Stomach (tissue), 9 donors: ENCODE results near the gene CA5A. TPM values are rescaled to one million over a fixed set of nuclear protein-coding genes. Genes with fewer than 3 reads are reported as not detected.

Experiments used
- DNase-seq, 2 donors: peaks; one replicate each; pipeline versions ENCODE4 v3.0.0 to v3.0.0-alpha.2; 2013 to 2019
- H3K27ac ChIP-seq, 5 donors: fragments of 200-600 bp in 4 of 5; sonication (generic) in 4 of 5; one replicate each; pipeline ENCODE4 v1.5.1; 2013 to 2019; ENCODE audit warnings: mild to moderate bottlenecking in 1 of 5, moderate library complexity in 1 of 5
- H3K27me3 ChIP-seq, 3 donors: fragments of 200-600 bp; sonication (generic); one replicate each; pipeline ENCODE4 v1.5.1; 2017 to 2019; ENCODE audit warnings: mixed run types in 1 of 3
- H3K36me3 ChIP-seq, 4 donors: fragments of 200-600 bp; sonication (generic); 1 replicate in 3 of 4; 2 replicates in 1 of 4; pipeline ENCODE4 v1.5.1; 2016 to 2019
- H3K4me1 ChIP-seq, 4 donors: fragments of 200-600 bp; sonication (generic); one replicate each; pipeline ENCODE4 v1.5.1; 2016 to 2019
- H3K4me3 ChIP-seq, 4 donors: fragments of 200-600 bp; sonication (generic) in 3 of 4; one replicate each; pipeline ENCODE4 v1.5.1; 2016 to 2019; ENCODE audit warnings: mild to moderate bottlenecking in 1 of 4
- H3K9me3 ChIP-seq, 4 donors: fragments of 200-600 bp; sonication (generic); one replicate each; pipeline ENCODE4 v1.5.1; 2016 to 2019
- CTCF ChIP-seq, 7 experiments: fragments of 450-650 bp in 4 of 7; fragments of 200-600 bp in 3 of 7; sonication (generic) in 3 of 7; IDR thresholded peaks; one replicate each; pipeline ENCODE4 v1.5.1; 2016 to 2019; ENCODE audit warnings: antibody characterized with exemption in 7 of 7, control low read depth in 2 of 7, mild to moderate bottlenecking in 1 of 7
- EP300 ChIP-seq: sonication (generic); formaldehyde crosslinking; IDR thresholded peaks from one replicate; pipeline ENCODE4 v1.6.1; 2017; ENCODE audit warnings: antibody characterized with exemption
- POLR2A ChIP-seq, 4 donors: fragments of 450-650 bp; IDR thresholded peaks; one replicate each; pipeline ENCODE4 v1.6.1; 2016; ENCODE audit warnings: antibody characterized with exemption in 4 of 4, control low read depth in 2 of 4, mild to moderate bottlenecking in 1 of 4, moderate library complexity in 1 of 4
- POLR2AphosphoS5 ChIP-seq, 3 donors: sonication (generic); formaldehyde crosslinking; IDR thresholded peaks; one replicate each; pipeline ENCODE4 v1.6.1; 2016; ENCODE audit warnings: antibody characterized with exemption in 3 of 3
- WGBS, 5 donors: extraction: QIAGEN DNeasy Blood & Tissue Kit in 3 of 5; methylation state at CpG; one replicate each; pipeline versions ENCODE4 v1.1.5 to v1.1.7; 2013 to 2018; 5-methylcytosine and 5-hydroxymethylcytosine counted together
- intact Hi-C: fragments of 100-400 bp; cut with DNase I; formaldehyde crosslinking; loops from one replicate; pipeline ENCODE4 v1.15.1; 2023; ENCODE audit warnings: low total_unique reads
- polyA plus RNA-seq, 3 donors: library from polyadenylated mRNA; stranded (reverse); fragments of 200-250 nt; gene quantifications; one replicate each; pipeline ENCODE4 v1.2.3, GENCODE V29; 2013
- total RNA-seq, 5 donors: library from RNA; depleted of rRNA; stranded (reverse); fragments of >200 nt; gene quantifications; one replicate each; pipeline versions ENCODE4 v1.1.0 to v1.2.3, GENCODE V29; 2014 to 2016
- donor health status: healthy with polysubstance abuse.
- donor health status: Bipolar disorder and iron deficiency.
- donor health status: healthy.

The CA5A gene
- total and polyA plus RNA-seq, 8 donors, result not detected

- Histone ChIP-seq H3K27ac (peak overlapping the region in 4 of 5 donors; percentile 92 to 97 (median 95)), H3K36me3 (peaks cover 0 to 21% (median 12%) of the 10 kb centered on the region in 4 donors), H3K9me3 (no peaks in the 10 kb centered on the region), H3K4me3 (peak overlapping the region in 2 of 4 donors; percentile 70 to 91), H3K4me1 (peaks cover 36 to 71% (median 59%) of the 10 kb centered on the region in 4 donors), H3K27me3 (no peaks in the 10 kb centered on the region)
- WGBS, 5 donors, result 88 to 95% (median 92%) methylated on average over 16 of the region's 16 CpGs
- no peak for DNase-seq
- TF ChIP-seq CTCF (IDR thresholded peaks at IDR 0.05) (no peak), EP300 (no peak), POLR2A (IDR thresholded peaks at IDR 0.05) (no peak), POLR2AphosphoS5 (IDR thresholded peaks at IDR 0.05) (no peak)
- intact Hi-C loops, result no loop called here
Observed at GRCh38 chr16:87952751-87953150, 16.4 kb upstream of the CA5A start.

GRCh38 chr16:87951552-87952538 is 15.5 kb upstream of the CA5A start:
- intact Hi-C loops, result no loop called here
- Histone ChIP-seq H3K27ac (peak overlapping the region; percentile 92 to 97 (median 95)), H3K4me1 (peaks cover 36 to 63% (median 55%) of the 10 kb centered on the region in 4 donors), H3K36me3 (peaks cover 0 to 12% (median 5%) of the 10 kb centered on the region in 4 donors), H3K9me3 (no peaks in the 10 kb centered on the region), H3K4me3 (peak overlapping the region; percentile 70 to 98 (median 84)), H3K27me3 (no peaks in the 10 kb centered on the region)
- WGBS, 5 donors, result 1 to 6% (median 2%) methylated on average over 22 to 72 of the region's 82 CpGs
- no peak for TF ChIP-seq EP300
- TF ChIP-seq POLR2AphosphoS5 (IDR thresholded peaks at IDR 0.05), result no peak
- TF ChIP-seq CTCF (IDR thresholded peaks at IDR 0.05), result no peak
- TF ChIP-seq POLR2A (IDR thresholded peaks at IDR 0.05), result no peak
- DNase-seq, result peak in 1 of 2 donors; percentile 64

- H3K36me3 ChIP-seq, result peaks cover 0 to 10% (median 4%) of the 10 kb centered on the region in 4 donors
- TF ChIP-seq EP300 (peak; percentile 29), CTCF (IDR thresholded peaks at IDR 0.05) (peak in 4 of 7 experiments; percentile 15 to 66 (median 51)), POLR2AphosphoS5 (IDR thresholded peaks at IDR 0.05) (peak; percentile 51 to 90 (median 81)), POLR2A (IDR thresholded peaks at IDR 0.05) (no peak)
- no peaks in the 10 kb centered on the region for H3K9me3 ChIP-seq
- H3K27me3 ChIP-seq, result no peaks in the 10 kb centered on the region
- H3K4me3 ChIP-seq, result peak within 1 kb of the TSS; percentile 70 to 98 (median 84)
- intact Hi-C loops, result no loop called here
- DNase-seq, result peak; percentile 98 to 99
- H3K4me1 ChIP-seq, result peaks cover 33 to 56% (median 47%) of the 10 kb centered on the region in 4 donors
- H3K27ac ChIP-seq, result peak within 1 kb of the TSS; percentile 92 to 97 (median 95)
- 0 to 1% (median 0%) methylated on average over 30 to 73 of the region's 73 CpGs for whole genome bisulfite sequencing, 5 donors
Observed at GRCh38 chr16:87950765-87951551, 14.6 kb upstream of the CA5A start, which contains the start of gene BANP. TSS of gene BANP (plus strand) at chr16:87951434. CDS start at chr16:87975116, 23,682 bp downstream.
